ENCODE measurements around the gene NAALADL2. TPM values are rescaled to one million over a fixed set of nuclear protein-coding genes. Genes with fewer than 3 reads are reported as not detected.

NAALADL2 gene
- total and polyA plus RNA-seq, 2 of the 13 experiments (the other 11 are each of a cell fraction or from before 2014, with no cell fraction given): 0.08 TPM; not detected in 1

DNA sequence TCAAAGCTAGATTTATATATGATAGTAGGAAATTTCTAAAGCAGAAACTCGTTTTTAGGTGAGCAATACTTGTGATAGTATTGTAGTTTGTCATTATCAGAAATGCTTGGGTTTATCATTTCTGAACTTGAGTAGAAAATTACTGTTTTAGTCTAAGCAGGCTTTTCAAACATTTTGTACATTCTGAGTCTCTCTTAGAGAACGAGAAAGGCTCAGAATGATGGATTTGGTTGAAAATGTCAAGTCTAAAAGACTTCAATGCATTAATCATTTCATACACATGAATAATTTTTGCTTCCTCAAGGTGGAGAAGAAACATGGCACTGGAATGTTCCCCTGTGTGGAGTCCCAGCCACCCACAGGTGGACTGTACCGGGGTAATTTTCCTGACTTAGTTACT lies 387.1 kb downstream of the NAALADL2 start (continued):
- TF ChIP-seq, protein P1, sequence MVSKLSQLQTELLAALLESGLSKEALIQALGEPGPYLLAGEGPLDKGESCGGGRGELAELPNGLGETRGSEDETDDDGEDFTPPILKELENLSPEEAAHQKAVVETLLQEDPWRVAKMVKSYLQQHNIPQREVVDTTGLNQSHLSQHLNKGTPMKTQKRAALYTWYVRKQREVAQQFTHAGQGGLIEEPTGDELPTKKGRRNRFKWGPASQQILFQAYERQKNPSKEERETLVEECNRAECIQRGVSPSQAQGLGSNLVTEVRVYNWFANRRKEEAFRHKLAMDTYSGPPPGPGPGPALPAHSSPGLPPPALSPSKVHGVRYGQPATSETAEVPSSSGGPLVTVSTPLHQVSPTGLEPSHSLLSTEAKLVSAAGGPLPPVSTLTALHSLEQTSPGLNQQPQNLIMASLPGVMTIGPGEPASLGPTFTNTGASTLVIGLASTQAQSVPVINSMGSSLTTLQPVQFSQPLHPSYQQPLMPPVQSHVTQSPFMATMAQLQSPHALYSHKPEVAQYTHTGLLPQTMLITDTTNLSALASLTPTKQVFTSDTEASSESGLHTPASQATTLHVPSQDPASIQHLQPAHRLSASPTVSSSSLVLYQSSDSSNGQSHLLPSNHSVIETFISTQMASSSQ (IDR thresholded peaks at IDR 0.05; ENCODE audit: low read depth): no peak
- TF ChIP-seq, protein P1 (CRISPR knock-in tag; IDR thresholded peaks at IDR 0.05; ENCODE audit: borderline replicate concordance): no peak
- TF ChIP-seq ELF4 (CRISPR knock-in tag; IDR thresholded peaks at IDR 0.05; ENCODE audit: borderline replicate concordance) (no peak), GATA4 (IDR thresholded peaks at IDR 0.05; ENCODE audit: borderline replicate concordance, low read depth) (no peak), ZNF264 (CRISPR knock-in tag; IDR thresholded peaks at IDR 0.05) (no peak), HDAC6 (IDR thresholded peaks at IDR 0.05; ENCODE audit: low read depth, low read length) (no peak), CBFB (CRISPR knock-in tag; IDR thresholded peaks at IDR 0.05) (no peak), AHR (CRISPR knock-in tag; IDR thresholded peaks at IDR 0.05) (no peak), ZIK1 (CRISPR knock-in tag; IDR thresholded peaks at IDR 0.05; ENCODE audit: borderline replicate concordance, low read depth) (no peak), ARNTL (CRISPR knock-in tag; IDR thresholded peaks at IDR 0.05) (no peak)
- TF ChIP-seq, protein P2, sequence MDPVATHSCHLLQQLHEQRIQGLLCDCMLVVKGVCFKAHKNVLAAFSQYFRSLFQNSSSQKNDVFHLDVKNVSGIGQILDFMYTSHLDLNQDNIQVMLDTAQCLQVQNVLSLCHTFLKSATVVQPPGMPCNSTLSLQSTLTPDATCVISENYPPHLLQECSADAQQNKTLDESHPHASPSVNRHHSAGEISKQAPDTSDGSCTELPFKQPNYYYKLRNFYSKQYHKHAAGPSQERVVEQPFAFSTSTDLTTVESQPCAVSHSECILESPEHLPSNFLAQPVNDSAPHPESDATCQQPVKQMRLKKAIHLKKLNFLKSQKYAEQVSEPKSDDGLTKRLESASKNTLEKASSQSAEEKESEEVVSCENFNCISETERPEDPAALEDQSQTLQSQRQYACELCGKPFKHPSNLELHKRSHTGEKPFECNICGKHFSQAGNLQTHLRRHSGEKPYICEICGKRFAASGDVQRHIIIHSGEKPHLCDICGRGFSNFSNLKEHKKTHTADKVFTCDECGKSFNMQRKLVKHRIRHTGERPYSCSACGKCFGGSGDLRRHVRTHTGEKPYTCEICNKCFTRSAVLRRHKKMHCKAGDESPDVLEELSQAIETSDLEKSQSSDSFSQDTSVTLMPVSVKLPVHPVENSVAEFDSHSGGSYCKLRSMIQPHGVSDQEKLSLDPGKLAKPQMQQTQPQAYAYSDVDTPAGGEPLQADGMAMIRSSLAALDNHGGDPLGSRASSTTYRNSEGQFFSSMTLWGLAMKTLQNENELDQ (CRISPR knock-in tag; IDR thresholded peaks at IDR 0.05; ENCODE audit: borderline replicate concordance): no peak
- TF ChIP-seq, protein P3, sequence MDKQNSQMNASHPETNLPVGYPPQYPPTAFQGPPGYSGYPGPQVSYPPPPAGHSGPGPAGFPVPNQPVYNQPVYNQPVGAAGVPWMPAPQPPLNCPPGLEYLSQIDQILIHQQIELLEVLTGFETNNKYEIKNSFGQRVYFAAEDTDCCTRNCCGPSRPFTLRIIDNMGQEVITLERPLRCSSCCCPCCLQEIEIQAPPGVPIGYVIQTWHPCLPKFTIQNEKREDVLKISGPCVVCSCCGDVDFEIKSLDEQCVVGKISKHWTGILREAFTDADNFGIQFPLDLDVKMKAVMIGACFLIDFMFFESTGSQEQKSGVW (CRISPR knock-in tag; IDR thresholded peaks at IDR 0.05; ENCODE audit: borderline replicate concordance): no peak
